ENCODE data around the gene TTC3.

GRCh38 chr21:37200641-37201480 is 127.8 kb downstream of the TTC3 start:
- no peak for TF ChIP-seq CTCF (conservative IDR thresholded peaks at IDR 0.05)
- no peak for TF ChIP-seq EZH2 (IDR thresholded peaks at IDR 0.05; ENCODE audit: low read depth)

Measured in PC-9 (cell line).